HEK293T (cell line): ENCODE data around the gene DRD2.

Experiments used
- ARNT ChIP-seq: fragments of 450-650 bp; IDR thresholded peaks from 2 replicates; pipeline ENCODE4 v1.6.1; 2017; ENCODE audit warnings: mild to moderate bottlenecking
- BHLHE40 ChIP-seq: fragments of 450-650 bp; IDR thresholded peaks from 2 replicates; pipeline ENCODE4 v1.6.1; 2016; ENCODE audit warnings: mild to moderate bottlenecking, moderate library complexity, borderline replicate concordance
- ELF4 ChIP-seq: fragments of 450-650 bp; IDR thresholded peaks from 2 replicates; pipeline ENCODE4 v1.6.1; 2017; ENCODE audit warnings: antibody characterized with exemption
- FOXA1 ChIP-seq: fragments of 450-650 bp; IDR thresholded peaks from 2 replicates; pipeline ENCODE4 v1.6.1; 2016; ENCODE audit warnings: mild to moderate bottlenecking
- FOXM1 ChIP-seq: fragments of 450-650 bp; IDR thresholded peaks from 2 replicates; pipeline ENCODE4 v1.6.1; 2017; ENCODE audit warnings: mild to moderate bottlenecking, borderline replicate concordance
- L3MBTL2 ChIP-seq: fragments of 450-650 bp; conservative IDR thresholded peaks from 2 replicates; pipeline ENCODE4 v1.6.1; 2016; ENCODE audit warnings: mild to moderate bottlenecking
- NFRKB ChIP-seq: fragments of 450-650 bp; IDR thresholded peaks from 2 replicates; pipeline ENCODE4 v1.6.1; 2016; ENCODE audit warnings: mild to moderate bottlenecking, moderate library complexity
- SP1 ChIP-seq: fragments of 450-650 bp; IDR thresholded peaks from 2 replicates; pipeline ENCODE4 v1.6.1; 2017
- SUZ12 ChIP-seq: fragments of 450-650 bp; IDR thresholded peaks from 2 replicates; pipeline ENCODE4 v1.6.1; 2016; ENCODE audit warnings: mild to moderate bottlenecking
- TARDBP ChIP-seq: fragments of 450-650 bp; IDR thresholded peaks from 2 replicates; pipeline ENCODE4 v1.6.1; 2016
- ZNF384 ChIP-seq: fragments of 450-650 bp; IDR thresholded peaks from 2 replicates; pipeline ENCODE4 v1.6.1; 2016
- TF ChIP-seq, protein P1 (sequence below): fragments of 450-650 bp; IDR thresholded peaks from 2 replicates; pipeline ENCODE4 v1.6.1; 2016

DNA sequence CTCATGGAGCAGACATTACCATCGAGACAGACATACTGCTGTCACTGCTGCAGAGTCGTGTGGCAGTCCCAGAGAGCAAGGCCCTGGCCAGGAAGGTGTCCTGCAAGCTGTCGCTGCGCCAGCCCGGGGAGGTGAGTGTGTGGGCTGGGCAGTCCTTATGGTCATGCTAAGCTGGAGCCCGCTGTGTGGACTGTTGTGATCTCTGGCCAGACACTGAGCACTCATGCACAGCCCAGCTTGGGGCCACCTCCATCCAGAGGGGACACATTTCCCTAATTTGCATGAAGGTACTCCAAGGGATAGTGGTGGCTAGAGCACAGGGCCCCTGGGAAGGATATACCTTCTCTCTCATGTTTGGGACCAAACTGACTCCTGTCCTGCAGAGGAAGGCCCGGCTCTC is 78.0 kb downstream of the DRD2 start:
- TF ChIP-seq, protein P1, sequence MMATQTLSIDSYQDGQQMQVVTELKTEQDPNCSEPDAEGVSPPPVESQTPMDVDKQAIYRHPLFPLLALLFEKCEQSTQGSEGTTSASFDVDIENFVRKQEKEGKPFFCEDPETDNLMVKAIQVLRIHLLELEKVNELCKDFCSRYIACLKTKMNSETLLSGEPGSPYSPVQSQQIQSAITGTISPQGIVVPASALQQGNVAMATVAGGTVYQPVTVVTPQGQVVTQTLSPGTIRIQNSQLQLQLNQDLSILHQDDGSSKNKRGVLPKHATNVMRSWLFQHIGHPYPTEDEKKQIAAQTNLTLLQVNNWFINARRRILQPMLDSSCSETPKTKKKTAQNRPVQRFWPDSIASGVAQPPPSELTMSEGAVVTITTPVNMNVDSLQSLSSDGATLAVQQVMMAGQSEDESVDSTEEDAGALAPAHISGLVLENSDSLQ, result no peak
- no peak for TF ChIP-seq TARDBP
- TF ChIP-seq L3MBTL2, result no peak
- no peak for TF ChIP-seq ELF4
- no peak for TF ChIP-seq FOXA1
- no peak for TF ChIP-seq ARNT
- no peak for TF ChIP-seq FOXM1
- no peak for TF ChIP-seq ZNF384
- no peak for TF ChIP-seq SUZ12
- no peak for TF ChIP-seq NFRKB
- no peak for TF ChIP-seq SP1
- no peak for TF ChIP-seq BHLHE40
